Measurements from ENCODE around the gene SFXN3. TPM values are rescaled to one million over a fixed set of nuclear protein-coding genes. Genes with fewer than 3 reads are reported as not detected.
A peak's percentile ranks its signal among the peaks of the same experiment; 100 is the strongest.

SFXN3 gene
- total RNA-seq, 1 donor = 28.4 TPM

GRCh38 chr10:101018600-101019439 is 12.2 kb upstream of the SFXN3 start:
- Histone ChIP-seq H3K27me3 (ENCODE audit: insufficient read depth, low read length) (peaks cover 17% of the 10 kb centered on the region), H3K4me3 (ENCODE audit: low read length) (no peak overlapping the region), H3K4me1 (ENCODE audit: insufficient read depth, low read length) (peaks cover 17% of the 10 kb centered on the region), H3K9me3 (ENCODE audit: low read depth, low read length) (no peaks in the 10 kb centered on the region)

DNA sequence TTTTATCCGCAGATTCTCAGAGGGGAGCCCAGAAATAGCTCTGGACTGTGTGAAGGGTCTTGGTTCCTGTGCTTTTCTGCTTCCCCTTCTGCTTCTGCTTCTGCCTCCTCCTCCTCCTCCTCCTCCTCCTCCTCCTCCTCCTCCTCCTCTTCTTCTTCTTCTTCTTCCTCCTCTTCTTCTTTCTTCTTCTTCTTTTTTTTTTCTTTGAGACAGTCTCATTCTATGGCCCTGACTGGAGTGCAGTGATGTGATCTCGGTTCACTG is 11.7 kb upstream of the SFXN3 start:
- Histone ChIP-seq H3K4me3 (ENCODE audit: low read length) (no peak overlapping the region), H3K9me3 (ENCODE audit: low read depth, low read length) (no peaks in the 10 kb centered on the region), H3K27me3 (ENCODE audit: insufficient read depth, low read length) (peaks cover 17% of the 10 kb centered on the region), H3K4me1 (ENCODE audit: insufficient read depth, low read length) (peaks cover 17% of the 10 kb centered on the region)

- Histone ChIP-seq H3K4me3 (ENCODE audit: low read length) (no peak overlapping the region), H3K9me3 (ENCODE audit: low read depth, low read length) (no peaks in the 10 kb centered on the region), H3K4me1 (ENCODE audit: insufficient read depth, low read length) (peaks cover 17% of the 10 kb centered on the region), H3K27me3 (ENCODE audit: insufficient read depth, low read length) (peaks cover 17% of the 10 kb centered on the region)
Observed at GRCh38 chr10:101020427-101021075, 10.5 kb upstream of the SFXN3 start.

DNA sequence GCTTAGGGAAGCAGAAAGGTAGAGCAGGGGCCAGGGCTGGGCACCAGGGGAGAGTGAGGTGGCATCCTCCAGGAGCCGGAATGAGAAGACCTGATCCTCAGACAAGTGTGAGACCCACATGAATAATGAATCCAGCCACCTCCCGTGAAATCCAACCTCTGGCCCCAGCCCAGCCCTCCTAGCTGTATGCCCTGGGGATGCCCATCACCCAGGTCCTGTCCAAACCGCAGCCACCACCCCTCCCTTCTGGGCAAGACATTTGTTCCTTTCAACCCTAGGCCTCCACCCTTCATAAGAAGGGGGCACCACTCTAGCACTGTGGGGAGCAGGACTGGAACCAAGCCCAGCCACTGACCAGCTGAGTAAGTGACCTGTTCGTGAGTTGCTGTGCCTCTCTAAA is 9.8 kb upstream of the SFXN3 start:
- Histone ChIP-seq H3K4me3 (ENCODE audit: low read length) (no peak overlapping the region), H3K9me3 (ENCODE audit: low read depth, low read length) (no peaks in the 10 kb centered on the region), H3K27me3 (ENCODE audit: insufficient read depth, low read length) (peaks cover 17% of the 10 kb centered on the region), H3K4me1 (ENCODE audit: insufficient read depth, low read length) (peaks cover 17% of the 10 kb centered on the region)

DNA sequence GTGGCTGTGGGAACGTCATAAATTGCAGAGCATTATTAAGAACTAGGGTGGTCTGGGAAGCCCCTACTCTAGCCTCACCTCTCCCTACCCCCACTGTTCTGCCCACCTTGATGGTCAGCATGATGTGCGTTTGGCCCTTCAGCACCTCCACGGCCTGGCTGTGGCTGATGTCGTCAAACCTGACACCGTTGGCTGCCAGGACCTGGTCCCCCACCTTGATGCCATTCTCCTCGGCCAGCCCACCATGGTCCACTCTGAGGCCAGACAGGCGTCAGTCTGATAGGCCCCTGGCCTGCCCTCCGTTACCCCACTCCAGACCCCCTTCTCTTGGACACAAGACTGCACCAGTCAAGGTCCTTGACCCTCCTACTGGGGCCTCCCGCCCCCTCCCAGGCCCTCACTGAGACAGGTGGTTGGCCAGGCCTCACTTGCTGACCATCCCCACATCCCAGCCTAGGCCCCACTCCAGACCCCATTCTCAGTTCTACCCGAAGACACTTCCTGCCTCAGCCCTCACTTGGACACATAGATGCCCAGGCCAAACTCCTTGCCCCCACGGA is 9.3 kb upstream of the SFXN3 start:
- peaks cover 17% of the 10 kb centered on the region for H3K4me1 ChIP-seq (ENCODE audit: insufficient read depth, low read length)
- no peak overlapping the region for H3K4me3 ChIP-seq (ENCODE audit: low read length)
- H3K9me3 ChIP-seq (ENCODE audit: low read depth, low read length) = no peaks in the 10 kb centered on the region
- peaks cover 15% of the 10 kb centered on the region for H3K27me3 ChIP-seq (ENCODE audit: insufficient read depth, low read length)

DNA sequence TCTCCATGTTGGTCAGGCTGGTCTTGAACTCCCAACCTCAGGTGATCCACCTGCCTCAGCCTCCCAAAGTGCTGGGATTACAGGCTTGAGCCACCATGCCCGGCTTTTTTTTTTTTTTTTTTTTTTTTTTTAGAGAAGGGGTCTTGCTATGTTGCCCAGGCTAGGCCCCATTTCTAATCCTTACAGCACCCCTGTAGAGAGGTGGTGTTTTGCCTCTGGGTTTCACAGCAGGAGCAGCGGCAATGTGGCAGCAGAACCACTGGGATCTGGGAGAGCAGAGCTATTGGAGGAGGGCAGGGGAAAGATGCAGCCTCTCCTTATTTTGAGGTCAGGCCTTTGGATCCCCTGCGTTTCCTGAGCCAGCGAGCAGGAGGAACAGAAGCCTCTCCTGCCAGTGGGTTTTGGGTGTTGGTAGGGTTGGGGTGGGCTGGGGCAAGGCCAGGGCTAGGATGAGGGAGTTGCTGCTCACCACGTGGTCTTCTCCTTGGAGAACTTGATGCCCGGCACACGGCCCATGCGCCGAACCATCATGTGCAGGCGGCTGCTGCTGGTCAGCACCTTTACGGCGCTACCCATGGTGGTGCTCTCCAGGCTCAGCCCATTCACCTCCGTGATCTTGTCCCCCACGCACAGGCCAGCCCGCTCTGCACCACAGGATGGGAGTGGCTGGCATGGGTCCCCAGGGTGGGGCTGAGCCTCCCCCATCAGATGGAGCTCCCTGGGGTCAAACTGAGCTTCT is 7.9 kb upstream of the SFXN3 start:
- peaks cover 16% of the 10 kb centered on the region for H3K4me1 ChIP-seq (ENCODE audit: insufficient read depth, low read length)
- H3K27me3 ChIP-seq (ENCODE audit: insufficient read depth, low read length) = peaks cover 8% of the 10 kb centered on the region
- no peak overlapping the region for H3K4me3 ChIP-seq (ENCODE audit: low read length)
- H3K9me3 ChIP-seq (ENCODE audit: low read depth, low read length) = no peaks in the 10 kb centered on the region

- Histone ChIP-seq H3K4me3 (ENCODE audit: low read length) (no peak overlapping the region), H3K4me1 (ENCODE audit: insufficient read depth, low read length) (peaks cover 21% of the 10 kb centered on the region), H3K27me3 (ENCODE audit: insufficient read depth, low read length) (no peaks in the 10 kb centered on the region), H3K9me3 (ENCODE audit: low read depth, low read length) (no peaks in the 10 kb centered on the region)
Observed at GRCh38 chr10:101027106-101027720, 3.8 kb upstream of the SFXN3 start.

- no peaks in the 10 kb centered on the region for H3K27me3 ChIP-seq (ENCODE audit: insufficient read depth, low read length)
- H3K9me3 ChIP-seq (ENCODE audit: low read depth, low read length) = no peaks in the 10 kb centered on the region
- no peak overlapping the region for H3K4me3 ChIP-seq (ENCODE audit: low read length)
- peaks cover 34% of the 10 kb centered on the region for H3K4me1 ChIP-seq (ENCODE audit: insufficient read depth, low read length)
Observed at GRCh38 chr10:101028446-101029337, 2.3 kb upstream of the SFXN3 start.

GRCh38 chr10:101029520-101030295 is 1.3 kb upstream of the SFXN3 start:
- H3K9me3 ChIP-seq (ENCODE audit: low read depth, low read length) = no peaks in the 10 kb centered on the region
- H3K4me1 ChIP-seq (ENCODE audit: insufficient read depth, low read length) = peaks cover 34% of the 10 kb centered on the region
- no peak overlapping the region for H3K4me3 ChIP-seq (ENCODE audit: low read length)
- H3K27me3 ChIP-seq (ENCODE audit: insufficient read depth, low read length) = no peaks in the 10 kb centered on the region

GRCh38 chr10:101030496-101031127 is 422 bp upstream of the SFXN3 start:
- Histone ChIP-seq H3K4me1 (ENCODE audit: insufficient read depth, low read length) (peaks cover 34% of the 10 kb centered on the region), H3K9me3 (ENCODE audit: low read depth, low read length) (no peaks in the 10 kb centered on the region), H3K27me3 (ENCODE audit: insufficient read depth, low read length) (no peaks in the 10 kb centered on the region), H3K4me3 (ENCODE audit: low read length) (peak overlapping the region; percentile 81)

DNA sequence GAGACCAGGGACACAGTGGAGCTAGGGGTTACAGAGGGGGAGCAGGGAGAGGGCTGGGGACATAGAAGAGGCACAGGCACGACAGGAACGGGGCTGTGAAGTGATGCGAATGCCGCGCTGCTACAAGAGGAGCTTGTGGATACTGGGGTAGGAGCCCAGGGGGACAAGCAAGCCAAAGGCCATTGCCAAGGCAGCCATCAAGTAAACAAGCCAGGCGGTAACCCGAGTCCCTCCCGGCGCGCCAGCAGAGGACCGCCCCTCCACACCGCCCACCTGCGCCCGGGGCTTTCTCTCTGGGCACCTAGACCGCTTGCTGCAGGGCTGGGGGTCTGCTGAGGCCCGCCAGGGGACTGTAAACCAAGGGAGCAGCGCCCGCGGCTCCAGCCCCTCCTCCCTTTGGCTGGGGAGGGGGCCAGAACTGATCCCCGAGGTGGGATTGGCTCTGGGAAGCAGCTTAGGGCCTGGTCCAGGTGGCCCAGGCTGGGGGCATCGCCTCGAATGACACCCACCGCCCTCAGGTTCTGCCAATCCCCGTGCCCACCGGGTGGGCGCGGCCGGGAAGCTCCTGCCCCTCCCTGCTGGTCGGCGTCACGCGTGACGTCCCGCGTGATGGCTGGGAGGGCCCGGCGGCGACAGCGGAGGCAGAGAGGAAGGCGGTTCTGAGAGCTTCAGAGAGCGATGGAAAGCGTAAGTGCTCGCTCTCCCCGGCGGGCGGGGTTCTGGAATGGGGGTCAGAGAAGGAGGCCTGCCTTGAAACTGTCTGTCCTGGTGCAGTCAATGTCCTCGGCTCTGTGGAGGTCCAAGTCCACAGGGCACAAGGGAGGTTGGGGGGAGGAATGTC is 982 bp downstream of the SFXN3 start:
- Histone ChIP-seq H3K9me3 (ENCODE audit: low read depth, low read length) (no peaks in the 10 kb centered on the region), H3K27me3 (ENCODE audit: insufficient read depth, low read length) (no peaks in the 10 kb centered on the region), H3K4me1 (ENCODE audit: insufficient read depth, low read length) (peaks cover 34% of the 10 kb centered on the region), H3K4me3 (ENCODE audit: low read length) (peak overlapping the region; percentile 81)

DNA sequence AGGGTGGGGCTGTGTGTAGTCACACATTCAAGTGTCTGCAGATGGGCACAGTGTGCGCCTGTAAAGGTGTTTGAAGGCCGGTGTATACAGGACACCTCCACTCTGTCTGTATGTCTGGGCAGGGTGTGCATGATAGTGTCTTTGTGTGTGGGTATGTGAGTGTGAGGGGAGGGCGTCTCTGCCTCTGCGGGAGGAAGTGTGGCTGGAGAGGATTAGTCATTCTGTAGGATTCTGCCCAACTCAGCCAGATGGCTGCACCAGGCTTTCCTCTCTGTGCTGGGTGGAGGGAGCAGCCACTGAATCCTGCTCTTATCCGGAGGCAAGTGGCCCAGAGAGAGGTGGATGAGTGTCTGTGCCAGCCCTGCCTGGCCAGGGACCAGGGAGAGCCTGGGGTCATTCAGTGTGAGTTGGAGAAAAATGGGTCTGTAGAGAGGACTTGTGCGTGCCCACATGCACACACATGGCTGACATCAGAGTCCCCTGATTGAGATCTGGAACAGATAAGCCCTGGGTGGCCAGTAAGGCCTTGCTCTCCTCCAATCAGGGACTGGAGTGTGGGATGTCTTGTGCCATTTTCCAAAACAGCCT is 1.7 kb downstream of the SFXN3 start:
- H3K4me3 ChIP-seq (ENCODE audit: low read length) = peak overlapping the region; percentile 81
- peaks cover 31% of the 10 kb centered on the region for H3K4me1 ChIP-seq (ENCODE audit: insufficient read depth, low read length)
- H3K27me3 ChIP-seq (ENCODE audit: insufficient read depth, low read length) = no peaks in the 10 kb centered on the region
- no peaks in the 10 kb centered on the region for H3K9me3 ChIP-seq (ENCODE audit: low read depth, low read length)

Measured in mononuclear cell (primary cell).